Activated T-cell treated with anti-CD3 and anti-CD28 coated beads, Interleukin-2, amount 50 U/mL, for 72 hours (primary cell): ENCODE data around the gene SYCE1L. TPM values are rescaled to one million over a fixed set of nuclear protein-coding genes. Genes with fewer than 3 reads are reported as not detected.
"Not testable (repeated sequence)": the region's sequence is repeated elsewhere in the genome, so short reads cannot be mapped to it uniquely, and the experiment has no call there.

Experiments used
- ATAC-seq, 2 donors: fragments of 150-1000 bp; cut with Tn5 transposase; replicated peaks in 1 of 2; 2 replicates each; pipeline ENCODE4 v1.10.0; 2021; ENCODE audit warnings: moderate library complexity in 2 of 2, mild to moderate bottlenecking in 1 of 2
- DNase-seq, 2 donors: peaks; one replicate each; pipeline ENCODE4 v3.0.0; 2021 to 2022; ENCODE audit warnings: mixed read lengths in 1 of 2
- H3K27ac Mint-ChIP-seq: one replicate; pipeline ENCODE4 v1.8.0; 2022; ENCODE audit warnings: mild to moderate bottlenecking, moderate library complexity, mixed read lengths
- H3K27me3 Mint-ChIP-seq: one replicate; pipeline ENCODE4 v1.8.0; 2022; ENCODE audit warnings: low read depth, mixed read lengths
- H3K36me3 Mint-ChIP-seq, 2 donors: one replicate each; pipeline ENCODE4 v1.8.0; 2022; ENCODE audit warnings: mixed read lengths in 2 of 2, mild to moderate bottlenecking in 1 of 2; ENCODE audit not compliant: insufficient read depth in 2 of 2
- H3K4me1 Mint-ChIP-seq: one replicate; pipeline ENCODE4 v1.8.0; 2022; ENCODE audit warnings: low read depth, mixed read lengths
- H3K4me3 Mint-ChIP-seq, 2 donors: one replicate each; pipeline ENCODE4 v1.8.0; 2022; ENCODE audit warnings: mild to moderate bottlenecking in 2 of 2, mixed read lengths in 2 of 2, moderate library complexity in 2 of 2
- H3K9me3 Mint-ChIP-seq, 2 donors: one replicate each; pipeline ENCODE4 v1.8.0; 2022; ENCODE audit warnings: mixed read lengths in 2 of 2
- total RNA-seq, 2 donors: library from RNA; stranded (reverse); gene quantifications; one replicate each; pipeline ENCODE4 v1.2.3, GENCODE V29; 2022

The SYCE1L gene
- total RNA-seq, 2 donors from 2014 or later: 2.9 to 4.3 TPM

DNA sequence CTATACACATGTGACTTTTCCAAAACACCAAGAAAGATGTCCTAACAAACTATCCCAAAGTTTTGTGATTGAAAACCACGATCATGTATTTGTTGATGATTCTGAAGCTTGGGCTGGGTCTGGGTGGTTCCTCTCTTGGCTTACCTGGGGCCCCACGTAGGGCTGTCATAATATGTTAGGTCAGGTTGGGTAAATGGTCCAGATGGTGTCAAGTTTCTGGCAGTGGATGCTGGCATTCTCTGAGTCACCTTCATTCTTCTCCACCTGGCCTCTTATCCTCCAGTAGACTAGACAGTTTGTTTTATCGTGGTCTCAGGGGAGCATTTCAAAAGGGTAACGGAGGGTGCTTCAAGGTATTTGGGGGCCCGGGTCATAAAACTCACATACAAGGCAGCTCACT lies 39.4 kb downstream of the SYCE1L start:
- peaks cover 28% of the 10 kb centered on the region for H3K27me3 Mint-ChIP-seq
- H3K9me3 Mint-ChIP-seq: peaks cover 0 to 1% of the 10 kb centered on the region in 2 donors
- ATAC-seq (no peak), DNase-seq (no peak)
- peaks cover 6% of the 10 kb centered on the region for H3K4me1 Mint-ChIP-seq
- H3K27ac Mint-ChIP-seq: no peak overlapping the region
- H3K4me3 Mint-ChIP-seq: no peak overlapping the region
- no peaks in the 10 kb centered on the region for H3K36me3 Mint-ChIP-seq

GRCh38 chr16:77242471-77242870 lies 43.3 kb downstream of the SYCE1L start:
- H3K36me3 Mint-ChIP-seq, H3K4me1 Mint-ChIP-seq, ATAC-seq, DNase-seq, H3K27ac Mint-ChIP-seq, H3K27me3 Mint-ChIP-seq, H3K4me3 Mint-ChIP-seq, H3K9me3 Mint-ChIP-seq: not testable (repeated sequence)

GRCh38 chr16:77246150-77246549 lies 46.9 kb downstream of the SYCE1L start:
- H3K9me3 Mint-ChIP-seq: peaks cover 0 to 1% of the 10 kb centered on the region in 2 donors
- no peaks in the 10 kb centered on the region for H3K36me3 Mint-ChIP-seq
- H3K4me3 Mint-ChIP-seq: no peak overlapping the region

GRCh38 chr16:77250400-77250799 lies 51.2 kb downstream of the SYCE1L start:
- no peaks in the 10 kb centered on the region for H3K4me1 Mint-ChIP-seq
- H3K36me3 Mint-ChIP-seq: no peaks in the 10 kb centered on the region
- H3K27me3 Mint-ChIP-seq: peaks cover 6% of the 10 kb centered on the region
- peaks cover 0 to 2% of the 10 kb centered on the region in 2 donors for H3K9me3 Mint-ChIP-seq
- no peak overlapping the region for H3K27ac Mint-ChIP-seq
- H3K4me3 Mint-ChIP-seq: no peak overlapping the region
- ATAC-seq: no peak
- DNase-seq: no peak

More at GRCh38 chr16:77246150-77246549, 46.9 kb downstream of the SYCE1L start:
- H3K4me1 Mint-ChIP-seq: no peaks in the 10 kb centered on the region
- no peak for ATAC-seq
- H3K27ac Mint-ChIP-seq: no peak overlapping the region
- no peak for DNase-seq
- no peaks in the 10 kb centered on the region for H3K27me3 Mint-ChIP-seq

Other genes starting within 250 kb of the SYCE1L start
- 10 to 100 TPM; 72.1 to 79.9 TPM for gene MON1B, start 8.2 kb upstream of the SYCE1L start, total RNA-seq
- not detected for gene ADAMTS18, start 235.6 kb downstream of the SYCE1L start, total RNA-seq